Vagina (tissue), 2 donors: ENCODE measurements around the gene RPS3.

ENCODE experiments used
- POLR2A ChIP-seq, 2 donors: fragments of 450-650 bp; IDR thresholded peaks; one replicate each; pipeline ENCODE4 v1.6.1; 2017; ENCODE audit warnings: antibody characterized with exemption in 2 of 2, mild to moderate bottlenecking in 2 of 2, moderate library complexity in 2 of 2
- TF ChIP-seq, protein P1 (sequence below), 3 experiments: fragments of 450-650 bp in 2 of 3; fragments of 200-600 bp in 1 of 3; sonication (generic) in 1 of 3; IDR thresholded peaks; one replicate each; pipeline ENCODE4 v1.5.1; 2017 to 2019; ENCODE audit warnings: antibody characterized with exemption in 3 of 3, mild to moderate bottlenecking in 2 of 3, moderate library complexity in 2 of 3

DNA sequence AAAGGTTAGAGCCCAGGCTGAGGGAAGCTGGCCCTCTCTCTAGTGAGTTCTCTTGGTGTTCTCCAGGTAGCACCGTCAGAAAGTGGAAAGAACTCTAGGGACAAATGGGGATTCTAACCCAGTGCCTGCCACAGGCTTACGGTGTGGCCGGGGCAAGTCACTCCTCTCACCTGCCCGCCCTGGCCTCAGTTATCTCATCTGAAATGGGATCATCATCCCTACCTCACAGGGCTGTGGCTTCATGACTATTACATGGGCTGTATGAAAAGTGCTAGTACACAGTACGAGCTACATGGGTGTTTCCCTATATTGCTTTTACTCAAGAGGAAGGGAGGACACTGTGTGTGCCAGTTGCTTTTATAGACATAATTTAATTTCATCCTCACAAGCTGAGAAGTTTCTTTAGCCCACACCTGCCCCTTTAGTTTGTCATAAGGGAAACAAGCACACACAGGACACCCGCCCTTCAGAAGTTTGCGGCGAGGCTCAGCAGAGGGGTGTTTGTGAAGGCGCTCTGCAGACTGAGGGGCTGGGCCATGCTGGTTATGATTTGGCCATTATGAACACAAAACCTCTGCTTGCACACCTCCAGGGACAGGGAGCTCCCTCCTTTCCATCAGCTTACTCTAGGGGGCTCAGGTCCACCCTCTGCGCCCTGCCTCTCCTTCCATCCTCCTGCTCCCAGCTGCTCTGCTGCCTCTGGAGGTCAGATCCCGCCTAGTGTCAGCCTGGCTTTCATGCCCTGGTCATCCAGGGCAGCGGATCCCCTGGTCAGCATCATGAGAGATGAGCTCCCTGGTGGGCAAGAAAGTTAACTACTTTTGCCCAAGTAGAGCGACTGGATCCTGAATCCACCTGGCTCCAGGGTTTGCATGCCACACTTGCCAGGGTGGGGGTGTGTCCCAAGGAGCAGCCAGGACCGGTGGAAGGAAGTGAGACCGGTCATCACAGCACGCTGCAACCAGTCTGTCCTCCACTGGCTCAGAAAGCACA lies 32.5 kb downstream of the RPS3 start:
- TF ChIP-seq POLR2A (IDR thresholded peaks at IDR 0.05), result no peak
- TF ChIP-seq, protein P1, sequence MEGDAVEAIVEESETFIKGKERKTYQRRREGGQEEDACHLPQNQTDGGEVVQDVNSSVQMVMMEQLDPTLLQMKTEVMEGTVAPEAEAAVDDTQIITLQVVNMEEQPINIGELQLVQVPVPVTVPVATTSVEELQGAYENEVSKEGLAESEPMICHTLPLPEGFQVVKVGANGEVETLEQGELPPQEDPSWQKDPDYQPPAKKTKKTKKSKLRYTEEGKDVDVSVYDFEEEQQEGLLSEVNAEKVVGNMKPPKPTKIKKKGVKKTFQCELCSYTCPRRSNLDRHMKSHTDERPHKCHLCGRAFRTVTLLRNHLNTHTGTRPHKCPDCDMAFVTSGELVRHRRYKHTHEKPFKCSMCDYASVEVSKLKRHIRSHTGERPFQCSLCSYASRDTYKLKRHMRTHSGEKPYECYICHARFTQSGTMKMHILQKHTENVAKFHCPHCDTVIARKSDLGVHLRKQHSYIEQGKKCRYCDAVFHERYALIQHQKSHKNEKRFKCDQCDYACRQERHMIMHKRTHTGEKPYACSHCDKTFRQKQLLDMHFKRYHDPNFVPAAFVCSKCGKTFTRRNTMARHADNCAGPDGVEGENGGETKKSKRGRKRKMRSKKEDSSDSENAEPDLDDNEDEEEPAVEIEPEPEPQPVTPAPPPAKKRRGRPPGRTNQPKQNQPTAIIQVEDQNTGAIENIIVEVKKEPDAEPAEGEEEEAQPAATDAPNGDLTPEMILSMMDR (IDR thresholded peaks at IDR 0.05), result no peak
